NCI-H460 (cell line): ENCODE data around the gene CBS. TPM values are rescaled to one million over a fixed set of nuclear protein-coding genes. Genes with fewer than 3 reads are reported as not detected.

Experiments
- total RNA-seq: library from RNA; depleted of rRNA; stranded (reverse); fragments of >200 nt; shearing (Covaris generic); gene quantifications from 2 replicates; pipeline ENCODE4 v1.2.3, GENCODE V29; 2014; rRNA removed

CBS gene
- total RNA-seq, 1 experiment from 2014 or later, result 44.9 TPM

Other genes with a start within 250 kb of the CBS start
- 8.8 and 9.8 TPM in 2 replicates for gene WDR4, start 196.3 kb downstream of the CBS start, total RNA-seq
- 28.0 and 30.1 TPM in 2 replicates for gene NDUFV3, start 182.5 kb downstream of the CBS start, total RNA-seq
- not detected in 2 replicates for gene ERVH48-1, start 150.2 kb downstream of the CBS start, total RNA-seq
- 9.7 and 9.8 TPM in 2 replicates for gene PKNOX1, start 101.3 kb downstream of the CBS start, total RNA-seq
- 23.2 and 26.8 TPM in 2 replicates for gene U2AF1, start 31.7 kb upstream of the CBS start, total RNA-seq
- gene CRYAA, start 93.2 kb upstream of the CBS start, total RNA-seq, result not detected in 2 replicates